Stomach smooth muscle (tissue), 2 donors: ENCODE data around the gene NOTCH2.

Source experiments
- H3K27ac ChIP-seq: one replicate; pipeline ENCODE4 v1.7.0; 2013; ENCODE audit warnings: mild to moderate bottlenecking, low read length, inconsistent platforms
- H3K27me3 ChIP-seq, 2 donors: one replicate each; pipeline ENCODE4 v1.7.0; 2013; ENCODE audit warnings: low read length in 2 of 2; ENCODE audit not compliant: insufficient read depth in 2 of 2, control insufficient read depth in 1 of 2
- H3K36me3 ChIP-seq, 2 donors: one replicate each; pipeline ENCODE4 v1.7.0; 2013; ENCODE audit warnings: low read length in 2 of 2; ENCODE audit not compliant: control insufficient read depth in 2 of 2, insufficient read depth in 2 of 2
- H3K4me1 ChIP-seq: one replicate; pipeline ENCODE4 v1.7.0; 2013; ENCODE audit warnings: low read length; ENCODE audit not compliant: control insufficient read depth, insufficient read depth
- H3K4me3 ChIP-seq, 2 donors: one replicate each; pipeline ENCODE4 v1.7.0; 2013; ENCODE audit warnings: low read length in 2 of 2
- H3K9ac ChIP-seq, 2 donors: one replicate each; pipeline ENCODE4 v1.7.0; 2013; ENCODE audit warnings: low read length in 2 of 2, mild to moderate bottlenecking in 1 of 2
- H3K9me3 ChIP-seq, 2 donors: one replicate each; pipeline ENCODE4 v1.7.0; 2013; ENCODE audit warnings: low read length in 2 of 2; ENCODE audit not compliant: control insufficient read depth in 2 of 2
- donor health status: healthy.
- donor health status: Pancreatic carcinoma.

The NOTCH2 gene

GRCh38 chr1:119943216-119943615, 126.2 kb downstream of the NOTCH2 start:
- Histone ChIP-seq H3K27me3 (no peaks in the 10 kb centered on the region), H3K27ac (no peak overlapping the region), H3K4me3 (no peak overlapping the region), H3K9ac (no peak overlapping the region), H3K36me3 (peaks cover 21% of the 10 kb centered on the region in 2 donors), H3K9me3 (no peaks in the 10 kb centered on the region), H3K4me1 (no peaks in the 10 kb centered on the region)

DNA sequence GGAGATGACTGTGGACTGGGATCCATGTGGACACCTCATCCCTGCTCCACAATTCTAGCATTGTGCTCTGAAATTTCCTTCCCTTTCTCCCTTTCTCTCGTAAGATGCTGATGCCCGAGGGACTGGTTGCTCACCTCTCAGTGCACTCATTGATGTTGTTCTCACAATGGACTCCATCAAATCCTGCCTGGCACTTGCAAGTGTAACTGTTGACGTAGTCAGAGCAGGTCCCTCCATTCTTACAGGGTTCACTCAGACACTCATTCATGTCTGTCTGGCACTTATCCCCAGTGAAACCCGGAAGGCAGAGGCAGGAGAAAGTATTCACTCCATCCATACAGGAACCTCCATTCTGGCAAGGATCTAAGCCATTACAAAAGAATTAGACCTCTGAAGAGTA, 128.1 kb downstream of the NOTCH2 start:
- Histone ChIP-seq H3K27ac (no peak overlapping the region), H3K4me3 (no peak overlapping the region), H3K36me3 (peaks cover 31 to 33% of the 10 kb centered on the region in 2 donors)

GRCh38 chr1:119940697-119941096, 128.8 kb downstream of the NOTCH2 start:
- H3K9me3 ChIP-seq = no peaks in the 10 kb centered on the region
- H3K4me3 ChIP-seq = no peak overlapping the region
- no peaks in the 10 kb centered on the region for H3K4me1 ChIP-seq
- H3K9ac ChIP-seq = no peak overlapping the region
- H3K36me3 ChIP-seq = peaks cover 38 to 40% of the 10 kb centered on the region in 2 donors
- H3K27ac ChIP-seq = no peak overlapping the region
- no peaks in the 10 kb centered on the region for H3K27me3 ChIP-seq

More for the DNA sequence above, 128.1 kb downstream of the NOTCH2 start:
- no peaks in the 10 kb centered on the region for H3K9me3 ChIP-seq
- no peaks in the 10 kb centered on the region for H3K27me3 ChIP-seq
- no peak overlapping the region for H3K9ac ChIP-seq
- H3K4me1 ChIP-seq = no peaks in the 10 kb centered on the region

- H3K4me3 ChIP-seq = no peak overlapping the region
- H3K27ac ChIP-seq = no peak overlapping the region
- no peaks in the 10 kb centered on the region for H3K4me1 ChIP-seq
- peaks cover 65 to 68% of the 10 kb centered on the region in 2 donors for H3K36me3 ChIP-seq
- no peak overlapping the region for H3K9ac ChIP-seq
- no peaks in the 10 kb centered on the region for H3K9me3 ChIP-seq
- no peaks in the 10 kb centered on the region for H3K27me3 ChIP-seq
These were observed 132.3 kb downstream of the NOTCH2 start for GRCh38 chr1:119937198-119937597.

DNA sequence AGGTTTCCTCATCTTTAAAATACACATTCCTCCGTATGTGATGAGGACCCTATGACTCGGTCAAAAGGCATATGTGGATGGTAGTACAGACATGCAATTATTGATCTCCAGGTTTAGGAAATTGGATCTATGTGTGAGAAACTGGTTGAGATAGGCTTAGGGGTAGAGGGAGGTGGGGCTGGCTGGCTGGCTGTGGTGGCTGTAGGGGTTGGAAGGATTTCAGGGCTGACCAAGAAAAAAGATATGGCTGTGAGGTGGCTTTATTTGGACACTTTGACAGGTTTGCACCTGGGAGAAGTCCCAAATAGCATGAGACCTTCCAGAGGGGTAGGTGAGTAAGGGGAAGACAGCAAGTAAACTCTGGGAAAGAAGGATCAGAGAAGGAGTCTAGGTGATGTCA, 133.5 kb downstream of the NOTCH2 start:
- Histone ChIP-seq H3K9me3 (no peaks in the 10 kb centered on the region), H3K4me1 (no peaks in the 10 kb centered on the region), H3K4me3 (no peak overlapping the region), H3K27ac (no peak overlapping the region), H3K36me3 (peaks cover 62 to 64% of the 10 kb centered on the region in 2 donors), H3K9ac (no peak overlapping the region), H3K27me3 (no peaks in the 10 kb centered on the region)

GRCh38 chr1:119935373-119935772, 134.1 kb downstream of the NOTCH2 start:
- H3K9me3 ChIP-seq = no peaks in the 10 kb centered on the region
- no peak overlapping the region for H3K27ac ChIP-seq
- no peak overlapping the region for H3K4me3 ChIP-seq
- no peaks in the 10 kb centered on the region for H3K27me3 ChIP-seq
- peaks cover 59 to 61% of the 10 kb centered on the region in 2 donors for H3K36me3 ChIP-seq
- no peak overlapping the region for H3K9ac ChIP-seq
- no peaks in the 10 kb centered on the region for H3K4me1 ChIP-seq

GRCh38 chr1:119933397-119933796, 136.1 kb downstream of the NOTCH2 start:
- H3K4me1 ChIP-seq = no peaks in the 10 kb centered on the region
- H3K27ac ChIP-seq = no peak overlapping the region
- H3K9ac ChIP-seq = no peak overlapping the region
- H3K9me3 ChIP-seq = no peaks in the 10 kb centered on the region
- H3K4me3 ChIP-seq = no peak overlapping the region
- H3K27me3 ChIP-seq = no peaks in the 10 kb centered on the region
- peaks cover 54 to 57% of the 10 kb centered on the region in 2 donors for H3K36me3 ChIP-seq

DNA sequence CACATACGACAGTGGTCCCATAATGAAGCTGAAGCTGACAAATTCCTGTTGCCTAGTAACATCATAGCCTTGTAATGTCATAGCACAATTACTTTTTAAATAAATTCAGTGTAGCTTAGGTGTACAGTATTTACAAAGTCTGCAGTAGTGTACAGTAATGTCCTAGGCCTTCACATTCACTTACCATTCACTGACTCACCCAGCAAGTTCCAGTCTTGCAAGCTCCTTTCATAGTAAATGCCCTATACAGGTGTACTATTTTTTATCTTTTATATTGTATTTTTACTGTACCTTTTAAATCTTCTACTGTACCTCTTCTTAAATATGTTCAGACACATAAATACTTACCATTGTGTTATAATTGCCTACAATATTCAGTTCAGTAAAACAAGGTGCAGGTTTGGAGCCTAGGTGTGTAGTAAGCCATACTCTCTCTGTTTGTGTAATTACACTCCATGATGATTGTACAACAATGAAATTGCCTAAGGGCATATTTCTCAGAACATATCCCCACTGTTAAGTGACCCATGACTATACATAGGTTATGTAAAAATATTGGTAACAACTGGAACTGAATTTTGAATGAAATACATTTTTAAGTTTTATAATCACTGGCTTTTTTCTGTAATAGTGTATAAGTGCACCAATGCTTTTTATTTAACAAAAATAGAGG, 139.7 kb downstream of the NOTCH2 start:
- Histone ChIP-seq H3K27ac (no peak overlapping the region), H3K36me3 (peaks cover 53 to 60% of the 10 kb centered on the region in 2 donors)

DNA sequence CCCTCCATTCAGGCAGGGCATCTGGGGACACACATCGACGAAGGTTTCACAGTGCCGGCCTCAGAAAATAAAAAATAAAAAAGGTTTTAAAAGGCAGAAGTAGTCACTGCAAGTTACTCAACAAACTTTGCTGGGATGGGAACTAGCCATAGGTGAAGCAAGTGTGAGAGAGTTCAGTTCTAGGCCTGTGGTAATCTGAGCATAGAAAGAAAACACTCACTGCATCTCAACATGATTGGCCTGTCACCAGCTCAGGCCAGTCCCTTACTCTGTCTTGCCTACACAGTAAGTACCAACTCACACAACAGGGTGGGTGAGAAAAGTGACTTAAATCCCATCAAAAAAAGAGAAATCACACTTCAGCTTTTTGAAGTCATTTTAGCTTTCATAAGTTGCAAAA, 142.9 kb downstream of the NOTCH2 start:
- Histone ChIP-seq H3K36me3 (peaks cover 65 to 67% of the 10 kb centered on the region in 2 donors), H3K27ac (no peak overlapping the region), H3K27me3 (no peaks in the 10 kb centered on the region), H3K9me3 (no peaks in the 10 kb centered on the region), H3K9ac (no peak overlapping the region), H3K4me3 (no peak overlapping the region), H3K4me1 (no peaks in the 10 kb centered on the region)

More for the DNA sequence above, 139.7 kb downstream of the NOTCH2 start:
- no peak overlapping the region for H3K9ac ChIP-seq
- no peaks in the 10 kb centered on the region for H3K27me3 ChIP-seq
- H3K4me1 ChIP-seq = no peaks in the 10 kb centered on the region
- H3K9me3 ChIP-seq = no peaks in the 10 kb centered on the region
- no peak overlapping the region for H3K4me3 ChIP-seq

DNA sequence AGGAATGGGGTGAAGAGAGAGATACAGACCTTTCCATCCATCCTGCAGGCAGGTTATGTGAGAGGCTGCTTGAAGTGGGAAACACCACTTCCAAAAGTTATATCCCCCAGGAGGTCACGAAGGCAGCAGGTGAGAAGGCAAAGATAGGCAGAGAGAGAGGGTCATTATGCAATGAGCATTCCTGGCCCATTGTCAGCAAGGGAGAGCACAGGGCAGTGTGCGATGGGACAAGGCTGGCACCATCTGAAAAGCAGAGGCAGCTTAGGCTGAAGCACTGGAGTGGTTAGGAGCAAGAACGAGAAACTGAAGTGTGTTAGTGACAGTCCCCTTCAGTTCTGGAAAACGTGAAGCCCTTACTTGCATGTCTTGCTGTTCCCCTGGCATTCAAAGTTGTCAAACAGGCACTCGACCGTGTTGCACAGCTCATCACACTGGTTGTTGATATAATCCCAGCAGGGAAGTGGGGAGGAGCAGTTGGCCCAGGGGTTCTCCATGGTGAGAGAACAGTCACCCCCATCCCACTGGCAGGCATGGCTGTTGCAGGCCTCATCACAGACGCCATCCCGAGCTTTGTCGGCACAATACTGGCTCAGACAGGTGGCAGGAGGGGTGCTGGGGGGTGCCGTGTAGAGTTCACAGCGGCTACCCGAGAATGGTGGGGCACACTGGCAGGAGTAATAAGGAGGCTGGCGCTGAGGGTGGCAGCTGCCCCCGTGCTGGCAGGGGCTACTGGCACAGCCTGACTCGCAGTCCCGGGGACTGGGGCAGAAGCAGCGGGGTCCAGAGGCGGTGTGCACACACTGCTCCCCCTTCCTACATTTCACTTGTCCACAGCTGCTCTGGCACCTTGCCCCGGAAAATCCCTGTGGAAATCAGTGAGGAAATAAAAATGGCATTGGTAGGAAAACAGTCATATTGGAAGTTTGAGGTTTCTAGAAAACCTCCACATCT, 144.2 kb downstream of the NOTCH2 start:
- Histone ChIP-seq H3K36me3 (peaks cover 77 to 80% of the 10 kb centered on the region in 2 donors), H3K9ac (no peak overlapping the region), H3K4me3 (no peak overlapping the region), H3K9me3 (no peaks in the 10 kb centered on the region), H3K27me3 (no peaks in the 10 kb centered on the region), H3K4me1 (no peaks in the 10 kb centered on the region), H3K27ac (no peak overlapping the region)
